K562 treated with DMSO at 1 percent for 24 hours (cell line): ENCODE results near the gene DIO3. TPM values are rescaled to one million over a fixed set of nuclear protein-coding genes. Genes with fewer than 3 reads are reported as not detected.

ENCODE experiments used
- total RNA-seq: library from RNA; unstranded; fragments of 300-600 nt; gene quantifications from 2 replicates; pipeline ENCODE4 v1.2.3, GENCODE V29; 2022; ENCODE audit warnings: low read depth; ENCODE audit not compliant: insufficient read depth

Gene DIO3
- not detected in 2 replicates for total RNA-seq

GRCh38 chr14:101561145-101561896 lies at the start of gene DIO3:
Gene DIO3, plus strand, starts transcription at chr14:101561495.

Other genes starting within 250 kb of the DIO3 start
- 86.9 and 105 TPM in 2 replicates for gene PPP2R5C, start 200.2 kb downstream of the DIO3 start, total RNA-seq